H9 (cell line): ENCODE results near the gene FNDC3A. TPM values are rescaled to one million over a fixed set of nuclear protein-coding genes. Genes with fewer than 3 reads are reported as not detected.

ENCODE experiments used
- DNase-seq: peaks from one replicate; pipeline ENCODE4 v3.0.0-alpha.2; 2017
- H2AFZ ChIP-seq: one replicate; pipeline ENCODE4 v1.6.1; 2013; ENCODE audit warnings: mild to moderate bottlenecking, low read length, control low read depth, moderate library complexity
- H2AK5ac ChIP-seq: 2 replicates; pipeline ENCODE4 v1.6.1; 2013; ENCODE audit warnings: low read length, control low read depth, mixed read lengths; ENCODE audit not compliant: insufficient read length
- H2BK120ac ChIP-seq: one replicate; pipeline ENCODE4 v1.6.1; 2013; ENCODE audit warnings: low read depth, mild to moderate bottlenecking, low read length, control low read depth, inconsistent platforms; ENCODE audit not compliant: poor library complexity, severe bottlenecking
- H2BK12ac ChIP-seq: 2 replicates; pipeline ENCODE4 v1.6.1; 2013; ENCODE audit warnings: low read length, control low read depth, mixed read lengths, low read depth; ENCODE audit not compliant: insufficient read length
- H2BK15ac ChIP-seq: 2 replicates; pipeline ENCODE4 v1.6.1; 2013; ENCODE audit warnings: low read depth, low read length, control low read depth
- H2BK20ac ChIP-seq: one replicate; pipeline ENCODE4 v1.6.1; 2013; ENCODE audit warnings: low read depth, mild to moderate bottlenecking, low read length, control low read depth, inconsistent platforms; ENCODE audit not compliant: poor library complexity, severe bottlenecking
- H2BK5ac ChIP-seq: 2 replicates; pipeline ENCODE4 v1.6.1; 2013; ENCODE audit warnings: low read length, control low read depth, mixed read lengths; ENCODE audit not compliant: insufficient read length
- H3K14ac ChIP-seq: 2 replicates; pipeline ENCODE4 v1.6.1; 2013; ENCODE audit warnings: low read length, control low read depth; ENCODE audit not compliant: insufficient read depth
- H3K18ac ChIP-seq: 2 replicates; pipeline ENCODE4 v1.6.1; 2013; ENCODE audit warnings: low read depth, mild to moderate bottlenecking, mixed read lengths, low read length, control low read depth; ENCODE audit not compliant: insufficient read length
- H3K23ac ChIP-seq: 2 replicates; pipeline ENCODE4 v1.6.1; 2013; ENCODE audit warnings: low read length, control low read depth, mixed read lengths, low read depth; ENCODE audit not compliant: insufficient read length
- H3K23me2 ChIP-seq: 2 replicates; pipeline ENCODE4 v1.6.1; 2013; ENCODE audit warnings: low read depth, mild to moderate bottlenecking, mixed read lengths, low read length, control low read depth; ENCODE audit not compliant: insufficient read length, poor library complexity, severe bottlenecking
- H3K27ac ChIP-seq: 2 replicates; pipeline ENCODE4 v1.5.1; 2013; ENCODE audit warnings: low read length, control low read depth, mixed read lengths, low read depth; ENCODE audit not compliant: insufficient read length
- H3K27me3 ChIP-seq: 2 replicates; pipeline ENCODE4 v1.6.1; 2013; ENCODE audit warnings: low read length, control low read depth, inconsistent platforms; ENCODE audit not compliant: insufficient read depth
- H3K4ac ChIP-seq: 2 replicates; pipeline ENCODE4 v1.6.1; 2013; ENCODE audit warnings: low read depth, mild to moderate bottlenecking, control low read depth, inconsistent platforms, low read length, moderate library complexity
- H3K4me1 ChIP-seq: 2 replicates; pipeline ENCODE4 v1.6.1; 2013; ENCODE audit warnings: low read length, control low read depth, inconsistent platforms; ENCODE audit not compliant: insufficient read depth
- H3K4me2 ChIP-seq: 2 replicates; pipeline ENCODE4 v1.6.1; 2013; ENCODE audit warnings: low read length, control low read depth, mixed read lengths; ENCODE audit not compliant: insufficient read length, insufficient read depth
- H3K56ac ChIP-seq: 2 replicates; pipeline ENCODE4 v1.6.1; 2013; ENCODE audit warnings: low read depth, mild to moderate bottlenecking, mixed read lengths, low read length, control low read depth; ENCODE audit not compliant: insufficient read length
- H3K79me1 ChIP-seq: 2 replicates; pipeline ENCODE4 v1.6.1; 2013; ENCODE audit warnings: low read depth, mild to moderate bottlenecking, moderate library complexity, low read length, control low read depth, inconsistent platforms; ENCODE audit not compliant: insufficient read depth, poor library complexity, severe bottlenecking
- H3K79me2 ChIP-seq: 2 replicates; pipeline ENCODE4 v1.6.1; 2013; ENCODE audit warnings: low read length, control low read depth, inconsistent platforms; ENCODE audit not compliant: insufficient read depth
- H3K9ac ChIP-seq: 2 replicates; pipeline ENCODE4 v1.6.1; 2013; ENCODE audit warnings: low read length, control low read depth, mixed read lengths; ENCODE audit not compliant: insufficient read length; ENCODE audit errors: extremely low read depth
- H3K9me3 ChIP-seq: one replicate; pipeline ENCODE4 v1.6.1; 2013; ENCODE audit warnings: low read depth, low read length, inconsistent platforms; ENCODE audit not compliant: control insufficient read depth
- H3T11ph ChIP-seq: one replicate; pipeline ENCODE4 v1.6.1; 2013; ENCODE audit warnings: mild to moderate bottlenecking, low read length, control low read depth, inconsistent platforms
- H4K20me1 ChIP-seq: one replicate; pipeline ENCODE4 v1.6.1; 2013; ENCODE audit not compliant: control insufficient read depth, insufficient read length, insufficient read depth
- H4K5ac ChIP-seq: 2 replicates; pipeline ENCODE4 v1.6.1; 2013; ENCODE audit warnings: low read depth, mild to moderate bottlenecking, mixed read lengths, low read length, control low read depth; ENCODE audit not compliant: insufficient read length
- H4K8ac ChIP-seq: replicated peaks from 2 replicates; pipeline ENCODE4 v1.6.1; 2013; ENCODE audit warnings: low read length, control low read depth, mixed read lengths, low read depth; ENCODE audit not compliant: insufficient read length
- H4K91ac ChIP-seq: 2 replicates; pipeline ENCODE4 v1.6.1; 2013; ENCODE audit warnings: low read depth, mild to moderate bottlenecking, moderate library complexity, mixed read lengths, low read length, control low read depth; ENCODE audit not compliant: insufficient read length
- H3K27ac Mint-ChIP-seq, 3 experiments: 2 replicates in 2 of 3; 3 replicates in 1 of 3; pipeline ENCODE4 v1.8.0; 2020 to 2021; ENCODE audit warnings: mixed read lengths in 3 of 3, mild to moderate bottlenecking in 1 of 3, moderate library complexity in 1 of 3
- H3K27me3 Mint-ChIP-seq: 2 replicates; pipeline ENCODE4 v1.8.0; 2021; ENCODE audit warnings: low read depth, mild to moderate bottlenecking, moderate library complexity, mixed read lengths
- H3K36me3 Mint-ChIP-seq, 3 experiments: 2 replicates in 2 of 3; 3 replicates in 1 of 3; pipeline ENCODE4 v1.8.0; 2020 to 2021; ENCODE audit warnings: low read depth in 3 of 3, mixed read lengths in 3 of 3; ENCODE audit not compliant: insufficient read depth in 1 of 3
- H3K4me1 Mint-ChIP-seq, 2 experiments: 2 replicates each; pipeline ENCODE4 v1.8.0; 2020; ENCODE audit warnings: mixed read lengths in 2 of 2
- H3K4me3 Mint-ChIP-seq, 2 experiments: 2 replicates in 1 of 2; 3 replicates in 1 of 2; pipeline ENCODE4 v1.8.0; 2020 to 2021; ENCODE audit warnings: mild to moderate bottlenecking in 2 of 2, mixed read lengths in 2 of 2, moderate library complexity in 1 of 2
- H3K9me3 Mint-ChIP-seq, 2 experiments: 2 replicates in 1 of 2; 3 replicates in 1 of 2; pipeline ENCODE4 v1.8.0; 2020; ENCODE audit warnings: mild to moderate bottlenecking in 2 of 2, mixed read lengths in 2 of 2, moderate library complexity in 1 of 2
- CTCF ChIP-seq: fragments of 200-600 bp; sonication (generic); conservative IDR thresholded peaks from 3 replicates; pipeline ENCODE4 v1.8.0; 2021; ENCODE audit warnings: antibody characterized with exemption, mild to moderate bottlenecking
- WGBS: extraction: QIAGEN DNeasy Blood & Tissue Kit; methylation state at CpG from one replicate; pipeline ENCODE4 v1.1.7; 2013; ENCODE audit warnings: missing lambda C conversion rate, low lambda C conversion rate, mixed read lengths; ENCODE audit not compliant: insufficient read length; ENCODE audit errors: extremely low coverage; 5-methylcytosine and 5-hydroxymethylcytosine counted together
- total RNA-seq: library from RNA; stranded (reverse); gene quantifications from 2 replicates; pipeline ENCODE4 v1.2.1, GENCODE V29; 2021

Gene FNDC3A
- total RNA-seq, 1 experiment from 2014 or later: 27.4 TPM

- Mint-ChIP-seq H3K4me1 (peaks cover 0 to 3% of the 10 kb centered on the region in 2 experiments; a peak in 2 of 4 replicates), H3K36me3 (no peaks in the 10 kb centered on the region), H3K27me3 (peaks cover 46% of the 10 kb centered on the region), H3K27ac (no peak overlapping the region), H3K4me3 (no peak overlapping the region), H3K9me3 (no peaks in the 10 kb centered on the region)
- Histone ChIP-seq H3K4me2 (no peak overlapping the region), H2BK20ac (no peak overlapping the region), H2BK120ac (no peak overlapping the region), H3K23ac (no peak overlapping the region), H4K5ac (no peak overlapping the region), H3K56ac (no peak overlapping the region), H2BK12ac (no peak overlapping the region), H3K79me2 (no peaks in the 10 kb centered on the region), H2BK15ac (no peak overlapping the region), H3K9me3 (no peaks in the 10 kb centered on the region), H3K27ac (no peak overlapping the region), H4K20me1 (no peaks in the 10 kb centered on the region), H3K4me1 (no peaks in the 10 kb centered on the region), H4K8ac (no peak overlapping the region), H3K4ac (no peak overlapping the region), H3K9ac (no peak overlapping the region), H4K91ac (no peak overlapping the region), H2AK5ac (no peak overlapping the region), H3K23me2 (no peaks in the 10 kb centered on the region), H3K14ac (no peak overlapping the region), H3K27me3 (peaks cover 26% of the 10 kb centered on the region), H2AFZ (no peak overlapping the region), H3K79me1 (no peaks in the 10 kb centered on the region), H2BK5ac (no peak overlapping the region), H3K18ac (no peak overlapping the region), H3T11ph (no peak overlapping the region)
- no peak for TF ChIP-seq CTCF
- WGBS: no CpG with 5 or more reads among the region's 5 CpGs
- DNase-seq: no peak
Observed at GRCh38 chr13:49226613-49227012, 250.9 kb downstream of the FNDC3A start.
